C4-2B (cell line): ENCODE measurements around the gene VSTM1.

Source experiments
- H3K27ac ChIP-seq: fragments of 450-650 bp; 2 replicates; pipeline ENCODE4 v1.5.1; 2017
- ZFX ChIP-seq: fragments of 450-650 bp; IDR thresholded peaks from 2 replicates; pipeline ENCODE4 v1.6.1; 2017
- TF ChIP-seq, protein P1 (sequence below): fragments of 450-650 bp; conservative IDR thresholded peaks from 2 replicates; pipeline ENCODE4 v1.5.1; 2017; ENCODE audit warnings: mild to moderate bottlenecking

VSTM1 gene

DNA sequence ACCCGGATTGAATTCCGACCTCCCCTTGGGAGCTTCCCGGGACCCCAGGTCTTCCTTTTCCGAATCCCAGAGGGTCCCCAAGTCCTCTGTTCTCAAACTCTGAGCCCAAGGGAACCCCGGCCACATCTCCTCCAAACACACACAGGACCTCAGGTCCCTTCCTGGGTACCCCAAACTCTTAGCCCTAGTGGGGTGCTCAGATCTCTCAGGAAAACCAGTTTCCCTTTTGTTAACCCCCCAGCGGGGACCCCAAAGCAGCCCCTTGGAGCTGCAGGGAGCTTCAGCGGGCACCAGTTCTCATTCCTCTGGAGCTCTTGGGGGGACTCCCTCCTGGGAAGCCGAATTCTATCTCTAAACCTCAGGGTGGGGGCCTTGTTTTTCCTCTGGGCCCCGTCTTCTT lies 71.5 kb downstream of the VSTM1 start:
- TF ChIP-seq, protein P1, sequence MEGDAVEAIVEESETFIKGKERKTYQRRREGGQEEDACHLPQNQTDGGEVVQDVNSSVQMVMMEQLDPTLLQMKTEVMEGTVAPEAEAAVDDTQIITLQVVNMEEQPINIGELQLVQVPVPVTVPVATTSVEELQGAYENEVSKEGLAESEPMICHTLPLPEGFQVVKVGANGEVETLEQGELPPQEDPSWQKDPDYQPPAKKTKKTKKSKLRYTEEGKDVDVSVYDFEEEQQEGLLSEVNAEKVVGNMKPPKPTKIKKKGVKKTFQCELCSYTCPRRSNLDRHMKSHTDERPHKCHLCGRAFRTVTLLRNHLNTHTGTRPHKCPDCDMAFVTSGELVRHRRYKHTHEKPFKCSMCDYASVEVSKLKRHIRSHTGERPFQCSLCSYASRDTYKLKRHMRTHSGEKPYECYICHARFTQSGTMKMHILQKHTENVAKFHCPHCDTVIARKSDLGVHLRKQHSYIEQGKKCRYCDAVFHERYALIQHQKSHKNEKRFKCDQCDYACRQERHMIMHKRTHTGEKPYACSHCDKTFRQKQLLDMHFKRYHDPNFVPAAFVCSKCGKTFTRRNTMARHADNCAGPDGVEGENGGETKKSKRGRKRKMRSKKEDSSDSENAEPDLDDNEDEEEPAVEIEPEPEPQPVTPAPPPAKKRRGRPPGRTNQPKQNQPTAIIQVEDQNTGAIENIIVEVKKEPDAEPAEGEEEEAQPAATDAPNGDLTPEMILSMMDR, result no peak
- no peak for TF ChIP-seq ZFX
- H3K27ac ChIP-seq, result no peak overlapping the region

DNA sequence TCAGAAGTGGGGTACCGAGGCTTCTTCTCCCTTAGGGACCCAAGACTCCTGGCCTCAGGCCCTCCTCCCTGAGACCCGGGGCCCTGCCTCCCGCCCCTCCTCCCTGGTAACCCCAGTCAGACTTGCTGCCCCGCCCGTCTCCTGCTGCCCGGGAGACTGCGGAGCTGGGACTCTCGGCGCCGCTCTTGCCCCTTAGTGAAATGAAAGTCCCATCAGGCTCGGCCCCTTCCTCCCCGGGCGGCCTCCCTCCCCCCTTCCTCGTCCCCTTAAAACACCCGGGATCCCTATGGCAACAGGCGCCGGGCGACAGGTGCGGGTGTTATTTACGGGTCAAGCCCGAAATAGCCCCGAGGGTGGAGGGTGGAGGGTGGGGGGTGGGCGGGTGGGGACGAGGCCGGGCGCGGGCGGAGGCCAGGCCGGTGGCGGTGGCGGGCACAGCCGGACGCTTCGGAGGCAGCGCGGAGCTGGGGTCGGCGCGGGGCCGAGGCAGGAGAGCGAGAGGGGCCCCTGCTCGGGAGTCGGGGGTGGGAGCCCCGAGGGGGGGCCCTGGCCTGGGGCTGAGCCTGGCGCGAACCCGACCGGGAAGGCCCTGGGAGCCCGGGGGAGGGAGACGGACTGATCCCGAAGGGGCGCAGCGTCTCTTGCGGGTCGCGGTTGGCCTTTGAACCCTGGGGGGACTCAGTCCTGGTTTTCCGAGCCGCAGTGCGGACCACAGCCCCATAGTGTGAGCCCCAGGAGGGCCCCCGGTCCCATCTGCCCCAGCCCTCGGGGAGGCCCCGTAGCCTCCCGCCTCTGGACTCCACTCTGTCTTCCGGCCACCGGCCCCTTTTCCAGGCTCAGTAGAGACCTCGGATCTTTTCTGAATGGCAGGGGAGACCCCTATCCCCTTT lies 72.2 kb downstream of the VSTM1 start, which contains the start of gene CACNG6:
TSS of gene CACNG6 (plus strand) at position 414 of the 890 bp plus-strand sequence. CDS start 1,241 bp downstream, outside the sequence.
- no peak within 1 kb of the TSS for H3K27ac ChIP-seq
- no peak for TF ChIP-seq ZFX
- TF ChIP-seq, protein P1, result no peak
